Activated naive CD4-positive, alpha-beta T cell (primary cell): ENCODE measurements around the gene RANBP3L.
"Not testable (repeated sequence)": the region's sequence is repeated elsewhere in the genome, so short reads cannot be mapped to it uniquely, and the experiment has no call there.

Source experiments
- DNase-seq, 4 experiments: peaks; one replicate each; lab custom pipeline; 2025; lab: John Stamatoyannopoulos, UW

RANBP3L gene, protein sequence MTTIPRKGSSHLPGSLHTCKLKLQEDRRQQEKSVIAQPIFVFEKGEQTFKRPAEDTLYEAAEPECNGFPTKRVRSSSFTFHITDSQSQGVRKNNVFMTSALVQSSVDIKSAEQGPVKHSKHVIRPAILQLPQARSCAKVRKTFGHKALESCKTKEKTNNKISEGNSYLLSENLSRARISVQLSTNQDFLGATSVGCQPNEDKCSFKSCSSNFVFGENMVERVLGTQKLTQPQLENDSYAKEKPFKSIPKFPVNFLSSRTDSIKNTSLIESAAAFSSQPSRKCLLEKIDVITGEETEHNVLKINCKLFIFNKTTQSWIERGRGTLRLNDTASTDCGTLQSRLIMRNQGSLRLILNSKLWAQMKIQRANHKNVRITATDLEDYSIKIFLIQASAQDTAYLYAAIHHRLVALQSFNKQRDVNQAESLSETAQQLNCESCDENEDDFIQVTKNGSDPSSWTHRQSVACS

GRCh38 chr5:36301858-36302603 is at the start of gene RANBP3L:
Gene RANBP3L (minus strand): TSS chr5:36301902. CDS start chr5:36301416, 486 bp downstream.
- DNase-seq: no peak

DNA sequence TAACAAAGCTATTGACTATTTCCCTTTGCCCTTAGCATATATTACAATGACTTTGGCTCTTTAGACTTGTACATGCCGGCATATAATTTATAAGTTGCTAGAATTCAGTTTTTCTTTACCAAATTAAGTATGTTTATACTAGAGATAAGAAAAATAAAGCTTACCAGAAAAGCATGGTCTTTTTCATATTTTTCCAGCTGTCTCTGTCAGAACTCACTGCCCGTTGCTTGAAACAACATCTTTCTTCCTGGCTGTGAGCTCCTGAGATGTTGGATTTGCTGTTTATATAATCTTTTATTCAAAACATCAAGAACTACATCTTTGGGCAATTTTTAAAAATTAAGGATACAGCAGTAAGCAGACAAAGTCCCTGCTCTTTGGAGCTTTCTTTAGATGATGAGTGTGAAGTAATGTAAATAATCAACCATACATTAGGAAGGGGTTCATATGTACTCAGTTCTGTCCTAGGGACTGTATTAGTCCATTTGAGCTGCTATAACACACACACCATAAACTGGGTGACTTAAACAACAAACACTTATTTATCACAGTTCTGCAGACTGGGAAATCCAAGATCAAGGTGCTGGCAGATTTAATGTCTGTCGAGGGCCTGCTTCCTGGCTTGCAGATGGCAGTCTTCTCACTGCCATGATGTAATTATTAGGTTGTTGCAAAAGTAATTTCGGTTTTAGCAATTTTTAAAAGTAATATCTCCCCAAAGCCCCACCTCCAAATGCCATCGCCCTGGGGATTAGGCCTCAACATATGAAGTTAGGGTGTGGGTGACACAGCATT is 45.4 kb upstream of the RANBP3L start:
- no peak for DNase-seq

- DNase-seq: no peak
These were observed 43.2 kb upstream of the RANBP3L start for GRCh38 chr5:36344899-36345298.

DNA sequence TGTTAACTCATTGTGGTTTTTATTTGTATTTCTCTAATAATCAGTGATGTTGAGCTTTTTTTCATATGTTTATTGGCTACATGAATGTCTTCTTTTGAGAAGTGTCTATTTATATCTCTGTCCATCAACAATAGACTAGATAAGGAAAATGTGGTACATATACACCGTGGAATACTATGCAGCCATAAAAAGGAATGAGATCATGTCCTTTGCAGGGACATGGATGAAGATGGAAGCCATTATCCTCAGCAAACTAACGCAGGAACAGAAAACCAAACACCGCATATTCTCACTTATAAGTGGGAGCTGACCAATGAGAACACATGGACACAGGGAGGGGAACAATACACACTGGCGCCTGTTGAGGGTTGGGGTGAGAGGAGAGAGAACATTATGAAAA is 40.0 kb upstream of the RANBP3L start:
- DNase-seq: not testable (repeated sequence)

GRCh38 chr5:36337597-36337996 is 35.9 kb upstream of the RANBP3L start:
- no peak for DNase-seq

- no peak for DNase-seq
These were observed 32.6 kb upstream of the RANBP3L start for GRCh38 chr5:36334315-36334714.

- DNase-seq: not testable (repeated sequence)
These were observed 31.0 kb upstream of the RANBP3L start for GRCh38 chr5:36332720-36333119.

GRCh38 chr5:36325196-36325595 is 23.5 kb upstream of the RANBP3L start:
- DNase-seq: no peak

- no peak for DNase-seq
These were observed 22.5 kb upstream of the RANBP3L start for GRCh38 chr5:36323926-36324781.

DNA sequence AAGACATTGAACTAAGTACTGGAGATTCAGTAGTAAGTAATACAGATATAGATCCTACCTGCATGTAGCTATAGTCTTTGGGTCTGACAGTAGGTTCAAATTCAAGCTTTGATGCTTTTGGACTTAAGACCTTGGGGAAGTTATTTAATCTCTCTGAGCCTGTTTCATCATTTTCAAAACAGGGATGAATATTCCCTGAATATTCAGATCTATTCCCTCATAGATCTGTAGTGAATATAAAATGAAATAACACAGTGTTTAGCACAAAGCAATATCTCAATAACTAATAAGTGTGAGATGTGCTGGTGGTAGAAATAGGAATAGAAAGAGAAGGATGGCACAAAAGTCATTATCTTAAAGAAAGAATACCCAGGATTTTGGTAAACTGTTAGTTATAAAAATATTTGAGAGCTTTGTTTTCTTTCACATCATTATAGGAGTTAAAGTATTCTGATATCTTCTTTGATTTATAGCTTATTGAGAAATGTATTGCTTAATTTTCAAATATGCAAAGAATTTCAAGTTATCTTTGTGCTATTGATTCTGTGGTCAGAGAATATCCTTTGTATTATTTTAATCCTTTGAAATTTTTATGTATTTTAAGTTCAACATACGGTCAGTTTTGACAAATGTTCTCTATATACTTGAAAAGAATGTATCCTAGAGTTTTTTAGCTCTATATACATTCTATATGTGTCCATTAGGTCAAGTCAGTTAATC is 11.4 kb upstream of the RANBP3L start:
- no peak for DNase-seq

DNA sequence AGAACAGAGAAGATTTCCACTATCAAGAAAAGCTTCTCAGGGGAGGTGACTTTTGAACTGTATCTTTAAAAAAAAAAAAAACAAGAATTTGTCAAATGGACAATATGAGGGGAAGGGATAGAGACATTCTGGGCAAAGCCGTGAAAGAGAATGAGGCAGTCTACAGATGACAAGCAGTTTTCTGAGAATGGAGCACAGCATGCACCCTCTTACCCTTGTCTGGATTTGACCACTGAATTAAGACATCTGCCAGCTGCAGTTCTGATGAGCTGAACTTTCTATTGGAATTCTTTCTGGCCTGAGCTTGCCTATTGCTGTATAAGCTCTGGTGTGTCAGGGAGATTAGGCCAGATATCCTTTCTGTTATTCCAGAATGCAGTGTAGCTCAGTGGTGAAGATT is 10.3 kb upstream of the RANBP3L start:
- no peak for DNase-seq

DNA sequence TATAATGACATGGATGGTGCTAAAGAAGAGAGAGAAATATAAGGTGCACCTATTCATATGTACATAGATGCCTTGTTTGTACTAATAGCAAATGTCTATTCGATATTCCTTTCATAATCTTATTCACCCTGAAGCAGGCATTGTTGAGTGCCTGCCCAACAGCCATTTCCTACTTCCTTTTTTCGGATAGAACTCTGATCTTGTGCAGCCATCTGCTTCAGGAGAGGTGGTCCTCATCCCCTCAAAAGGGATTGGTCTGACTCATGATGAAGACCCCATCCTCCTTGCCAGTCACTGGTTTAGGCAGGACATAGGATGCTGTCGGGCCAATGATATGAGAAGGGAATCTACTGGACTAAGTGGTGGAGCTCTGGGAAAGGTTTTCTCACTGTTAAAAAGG is 8.4 kb upstream of the RANBP3L start:
- no peak for DNase-seq

DNA sequence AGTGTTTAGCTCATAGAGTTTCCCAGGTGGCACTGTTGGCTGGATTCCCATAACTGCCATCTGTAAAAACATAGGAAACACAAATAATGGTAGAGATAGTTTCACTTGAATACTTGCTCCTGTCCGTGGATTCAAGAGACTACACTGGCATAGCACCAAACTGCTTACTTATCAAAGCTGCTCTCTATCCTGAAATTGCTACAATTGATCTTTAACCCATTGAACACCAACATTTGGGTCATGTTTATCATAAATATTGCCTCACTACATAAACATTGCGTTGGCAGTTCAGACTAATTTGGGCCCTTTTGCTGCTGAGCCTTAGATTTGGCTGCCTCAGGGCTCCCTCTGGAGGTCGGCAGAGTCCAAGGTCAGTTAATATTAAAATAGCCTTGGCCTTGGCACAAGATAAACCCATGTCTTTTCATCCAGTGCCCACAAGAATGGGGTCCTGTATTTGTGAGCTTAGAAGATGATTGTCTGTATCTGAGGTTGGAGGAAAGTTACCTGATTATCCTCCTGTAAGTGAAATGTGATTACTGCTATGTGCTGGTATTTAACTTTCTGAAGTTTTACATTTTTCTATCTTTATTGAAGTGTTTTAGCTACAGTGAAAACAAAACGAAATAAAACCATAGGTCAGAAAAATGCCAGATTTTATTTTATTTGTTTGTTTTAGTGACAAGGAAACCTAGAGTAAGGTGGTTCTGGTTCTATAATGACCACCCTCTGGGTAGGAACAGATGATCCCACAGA is 4.0 kb upstream of the RANBP3L start:
- no peak for DNase-seq

- DNase-seq: no peak
These were observed 2.5 kb upstream of the RANBP3L start for GRCh38 chr5:36304095-36304805.

DNA sequence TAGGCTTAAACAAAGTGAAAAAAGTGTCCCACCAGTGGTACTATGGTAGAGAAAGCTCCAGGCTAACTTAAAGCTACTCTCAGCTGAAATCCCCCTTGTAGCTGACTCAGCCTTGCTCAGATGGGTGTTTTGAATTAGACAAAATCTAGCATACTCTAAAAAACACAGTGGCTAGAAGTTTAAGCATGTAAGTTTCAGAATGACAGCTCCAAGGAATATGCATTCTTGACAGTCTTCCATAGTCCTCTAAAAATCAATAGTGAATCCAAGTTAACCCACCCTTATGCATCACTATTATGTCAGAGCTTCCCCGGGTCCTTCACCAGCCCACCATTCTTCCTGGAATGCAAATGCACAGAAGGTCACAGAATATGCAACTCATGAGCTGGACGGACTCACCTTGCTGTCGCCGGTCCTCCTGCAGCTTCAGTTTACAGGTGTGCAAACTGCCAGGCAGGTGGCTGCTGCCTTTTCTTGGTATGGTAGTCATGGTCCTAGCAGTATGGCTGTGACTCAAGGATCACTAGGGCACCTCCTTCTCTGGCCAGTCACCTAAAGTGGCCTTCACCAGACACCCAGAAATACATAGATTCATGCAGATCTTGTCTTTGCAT is 668 bp downstream of the RANBP3L start:
- DNase-seq: no peak

GRCh38 chr5:36300191-36300926 is 1.3 kb downstream of the RANBP3L start:
- no peak for DNase-seq

GRCh38 chr5:36298552-36298951 is 3.1 kb downstream of the RANBP3L start:
- DNase-seq: no peak

DNA sequence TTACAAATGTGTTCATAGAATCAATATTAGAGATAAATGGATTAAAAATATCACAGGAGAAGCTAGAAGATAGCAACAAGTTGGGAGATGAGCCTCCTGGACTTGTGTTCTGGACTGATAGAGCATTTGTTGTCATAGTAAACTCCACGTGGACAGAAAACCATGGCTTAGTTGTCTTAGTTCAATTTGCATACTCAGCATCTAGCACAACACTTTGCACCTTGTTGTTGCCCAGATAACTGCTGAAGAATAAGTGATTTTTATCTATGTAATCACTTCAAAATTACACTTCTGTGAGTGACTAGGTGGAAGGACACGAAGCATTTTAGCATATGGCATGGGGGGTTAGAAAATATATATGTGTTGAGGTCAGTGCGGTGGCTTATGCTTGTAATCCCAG is 4.0 kb downstream of the RANBP3L start:
- DNase-seq: no peak
